Myocyte (in vitro differentiated cells): ENCODE measurements around the gene IDNK. TPM values are rescaled to one million over a fixed set of nuclear protein-coding genes. Genes with fewer than 3 reads are reported as not detected.

Experiments
- DNase-seq: peaks from one replicate; pipeline ENCODE4 v3.0.0-alpha.2; 2012; ENCODE audit warnings: low read depth
- total RNA-seq: library from RNA; depleted of rRNA; stranded (reverse); fragments of >200 nt; gene quantifications from 2 replicates; pipeline ENCODE4 v1.2.3, GENCODE V29; 2014

IDNK gene
- total RNA-seq, 1 donor from 2014 or later: 3.2 TPM

DNA sequence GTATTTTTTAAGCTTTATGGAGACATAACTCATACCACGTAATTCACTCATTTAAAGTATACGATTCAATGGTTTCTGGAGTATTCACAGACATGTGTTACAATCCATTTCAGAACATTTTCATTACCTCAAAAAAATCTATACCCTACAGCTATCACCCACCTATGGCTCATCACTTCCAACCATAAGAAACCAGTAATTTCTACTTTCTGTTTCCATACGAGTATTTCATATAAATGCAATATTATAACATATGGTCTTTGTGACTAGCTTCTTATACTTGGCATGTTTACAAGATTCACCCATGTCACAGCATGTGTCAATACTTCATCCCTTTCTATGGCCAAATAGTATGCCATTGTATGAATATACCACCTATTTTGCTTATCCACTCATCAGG lies 66.0 kb downstream of the IDNK start:
- DNase-seq: no peak

DNA sequence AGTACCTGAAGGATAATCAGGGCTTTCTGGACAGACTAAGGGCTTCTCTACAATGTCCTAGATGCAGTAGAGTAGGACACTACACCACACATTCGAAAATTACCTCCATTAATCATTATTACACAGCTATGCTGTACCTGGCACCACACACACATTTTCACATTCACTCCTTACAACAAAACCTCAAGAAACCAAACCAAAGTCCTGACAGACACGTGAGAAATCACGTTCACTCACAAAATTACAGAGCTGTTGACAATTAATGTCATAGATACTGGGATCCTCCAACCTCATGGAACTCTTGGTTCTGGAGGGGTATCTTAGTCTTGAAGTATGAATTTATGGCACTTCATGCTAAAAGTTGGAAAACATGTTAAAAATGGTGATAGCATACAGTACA lies 68.5 kb downstream of the IDNK start:
- DNase-seq: no peak

Other genes with a start within 250 kb of the IDNK start
- 2.9 and 8.6 TPM in 2 replicates for gene FRMD3, start 84.7 kb upstream of the IDNK start, total RNA-seq
- 76.1 and 84.2 TPM in 2 replicates for gene UBQLN1, start 84.8 kb downstream of the IDNK start, total RNA-seq
- 2.7 and 4.3 TPM in 2 replicates for gene GKAP1, start 194.6 kb downstream of the IDNK start, total RNA-seq